RWPE1 (cell line): Measurements from ENCODE around the gene TRA2B.

Source experiments
- CTCF ChIA-PET: fragments of 350-600 bp; sonication (Branson Sonifier 250); formaldehyde crosslinking; extraction: SDS; loops from one replicate; lab custom pipeline; 2021; lab: Yijun Ruan, JAX
- POLR2A ChIA-PET: fragments of 400-600 bp; formaldehyde crosslinking; extraction: SDS; loops from one replicate; lab custom pipeline; 2020; ENCODE audit warnings: antibody characterized with exemption; ENCODE audit not compliant: low non-redundant PET; lab: Yijun Ruan, JAX
- DNase-seq: peaks from one replicate; pipeline ENCODE4 v3.0.0; 2012; ENCODE audit warnings: low spot score
- H3K27ac ChIP-seq: fragments of 450-650 bp; 2 replicates; pipeline ENCODE4 v1.5.1; 2017
- TF ChIP-seq, protein P1 (sequence below): fragments of 450-650 bp; conservative IDR thresholded peaks from 2 replicates; pipeline ENCODE4 v1.5.1; 2017; ENCODE audit warnings: low read depth, mild to moderate bottlenecking

TRA2B gene

DNA sequence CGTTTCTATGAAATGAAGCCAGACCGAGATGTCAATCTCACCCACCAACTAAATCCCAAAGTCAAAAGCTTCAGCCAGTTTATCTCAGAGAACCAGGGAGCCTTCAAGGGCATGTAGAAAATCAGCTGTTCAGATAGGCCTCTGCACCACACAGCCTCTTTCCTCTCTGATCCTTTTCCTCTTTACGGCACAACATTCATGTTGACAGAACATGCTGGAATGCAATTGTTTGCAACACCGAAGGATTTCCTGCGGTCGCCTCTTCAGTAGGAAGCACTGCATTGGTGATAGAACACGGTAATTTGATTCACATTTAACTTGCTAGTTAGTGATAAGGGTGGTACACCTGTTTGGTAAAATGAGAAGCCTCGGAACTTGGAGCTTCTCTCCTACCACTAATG lies 41.9 kb upstream of the TRA2B start:
- TF ChIP-seq, protein P1, sequence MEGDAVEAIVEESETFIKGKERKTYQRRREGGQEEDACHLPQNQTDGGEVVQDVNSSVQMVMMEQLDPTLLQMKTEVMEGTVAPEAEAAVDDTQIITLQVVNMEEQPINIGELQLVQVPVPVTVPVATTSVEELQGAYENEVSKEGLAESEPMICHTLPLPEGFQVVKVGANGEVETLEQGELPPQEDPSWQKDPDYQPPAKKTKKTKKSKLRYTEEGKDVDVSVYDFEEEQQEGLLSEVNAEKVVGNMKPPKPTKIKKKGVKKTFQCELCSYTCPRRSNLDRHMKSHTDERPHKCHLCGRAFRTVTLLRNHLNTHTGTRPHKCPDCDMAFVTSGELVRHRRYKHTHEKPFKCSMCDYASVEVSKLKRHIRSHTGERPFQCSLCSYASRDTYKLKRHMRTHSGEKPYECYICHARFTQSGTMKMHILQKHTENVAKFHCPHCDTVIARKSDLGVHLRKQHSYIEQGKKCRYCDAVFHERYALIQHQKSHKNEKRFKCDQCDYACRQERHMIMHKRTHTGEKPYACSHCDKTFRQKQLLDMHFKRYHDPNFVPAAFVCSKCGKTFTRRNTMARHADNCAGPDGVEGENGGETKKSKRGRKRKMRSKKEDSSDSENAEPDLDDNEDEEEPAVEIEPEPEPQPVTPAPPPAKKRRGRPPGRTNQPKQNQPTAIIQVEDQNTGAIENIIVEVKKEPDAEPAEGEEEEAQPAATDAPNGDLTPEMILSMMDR, result no peak
- no peak for DNase-seq
- H3K27ac ChIP-seq, result no peak overlapping the region
- POLR2A ChIA-PET, result no interaction called here
- CTCF ChIA-PET, result interaction anchor here (1.2 kb wide), 1 partner anchor 635 kb away, joined by 3 read pairs; no protein-coding TSS in a partner anchor

DNA sequence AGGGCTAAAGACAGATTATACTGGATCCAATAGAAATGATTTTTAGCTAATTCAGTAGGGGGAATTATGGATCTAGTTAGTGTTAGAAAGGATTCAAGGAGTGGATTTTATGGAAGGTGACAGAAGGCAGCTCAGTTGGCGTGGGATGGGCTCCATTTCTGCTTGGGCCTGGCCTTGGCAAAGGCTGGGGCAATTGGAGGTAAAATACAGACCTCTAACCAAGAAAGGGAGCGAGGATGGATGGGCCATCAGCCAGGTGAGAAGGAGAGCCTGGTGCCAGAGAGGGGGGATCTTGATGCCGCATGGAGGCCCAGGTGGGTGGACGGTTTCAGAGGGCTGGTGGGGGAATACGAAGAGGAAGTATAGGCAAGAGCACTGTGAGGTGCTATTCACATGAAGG lies 40.7 kb upstream of the TRA2B start:
- ChIA-PET CTCF (interaction anchor here (0.5 to 0.8 kb wide), 2 partner anchors 299 to 546 kb away, joined by 3 read pairs; no protein-coding TSS in a partner anchor), POLR2A (no interaction called here)
- H3K27ac ChIP-seq, result no peak overlapping the region
- DNase-seq, result no peak
- TF ChIP-seq, protein P1, result no peak

DNA sequence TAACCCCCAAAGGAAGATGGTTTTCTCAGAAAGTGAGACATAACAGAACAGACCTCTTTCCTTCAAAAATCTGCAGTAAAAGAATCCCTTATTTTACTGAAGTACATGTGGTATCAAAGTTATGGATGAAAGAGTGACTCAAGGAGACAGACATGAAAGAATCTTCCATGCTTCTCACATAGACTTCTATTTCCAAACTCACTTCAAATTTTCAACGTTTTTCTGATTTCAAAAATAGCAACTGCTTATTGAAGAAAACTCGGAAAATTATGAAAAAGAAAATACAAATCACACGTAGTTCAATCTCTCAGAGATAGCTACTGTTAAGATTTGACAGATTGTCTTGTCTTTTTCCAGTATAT lies 39.8 kb upstream of the TRA2B start:
- CTCF ChIA-PET, result interaction anchor here (0.6 to 1.5 kb wide), 8 partner anchors 12 to 612 kb away, joined by 3 to 11 read pairs (median 4); no protein-coding TSS in a partner anchor
- no peak for DNase-seq
- POLR2A ChIA-PET, result no interaction called here
- TF ChIP-seq, protein P1, result peak; percentile 42
- H3K27ac ChIP-seq, result no peak overlapping the region

DNA sequence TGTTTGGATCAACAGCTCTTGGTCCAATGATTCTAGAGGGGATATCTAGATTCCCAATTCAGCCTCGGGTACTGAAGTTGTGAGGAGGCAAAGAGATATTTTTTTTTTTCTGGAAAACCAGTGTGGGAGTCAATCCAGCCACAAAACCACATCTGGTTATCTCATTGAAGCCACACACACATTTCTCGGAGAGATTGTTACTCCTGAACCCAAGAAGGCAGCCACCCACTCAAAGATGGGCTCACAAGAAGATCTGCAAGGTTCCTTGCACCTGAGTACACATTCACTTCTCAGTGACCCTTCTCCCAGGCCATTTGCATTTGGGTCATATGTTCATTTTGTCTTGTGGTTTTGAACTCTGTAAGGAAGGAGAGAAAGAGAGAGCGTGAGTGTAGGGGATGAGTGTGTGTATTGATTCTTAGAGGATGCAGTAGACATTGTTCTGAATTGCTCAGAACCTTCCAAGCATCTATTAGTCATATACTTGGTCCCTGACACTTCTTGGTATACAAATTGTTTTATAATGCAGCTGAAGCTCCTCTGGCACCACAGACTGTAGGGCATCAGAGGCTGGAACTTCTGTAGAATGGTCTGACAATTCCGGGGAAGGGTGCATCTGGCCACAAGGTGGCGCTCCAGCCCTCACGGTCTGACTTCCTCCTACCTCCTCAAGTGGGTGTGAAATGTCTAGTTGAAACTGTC lies 39.3 kb upstream of the TRA2B start:
- H3K27ac ChIP-seq, result no peak overlapping the region
- POLR2A ChIA-PET, result no interaction called here
- TF ChIP-seq, protein P1, result peak; percentile 88
- DNase-seq, result peak; percentile 64
- CTCF ChIA-PET, result interaction anchor here (0.6 to 1.5 kb wide), 12 partner anchors 10 to 1346 kb away, joined by 3 to 11 read pairs (median 4); no protein-coding TSS in a partner anchor

DNA sequence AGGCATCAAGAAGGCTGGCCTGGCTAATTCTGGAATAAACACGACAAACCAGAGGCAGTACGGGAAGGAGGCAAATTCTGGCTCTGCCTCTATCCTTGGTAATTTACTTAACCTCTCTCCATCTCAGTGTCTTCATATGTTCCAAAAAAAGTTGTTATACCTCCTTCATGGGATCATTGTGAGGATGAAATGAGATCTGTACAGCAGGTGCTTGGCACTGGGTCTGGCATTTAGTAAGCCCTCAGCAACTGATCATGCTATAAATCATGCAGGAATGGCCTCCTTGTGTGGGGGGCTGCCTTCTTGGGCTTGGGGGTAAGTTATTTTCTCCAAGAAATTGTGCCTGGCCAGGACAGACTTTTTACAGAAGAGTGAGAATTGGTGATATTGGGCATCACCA lies 38.3 kb upstream of the TRA2B start:
- no peak for DNase-seq
- CTCF ChIA-PET, result interaction anchor here (0.9 to 1.3 kb wide), 4 partner anchors 10 to 241 kb away, joined by 3 to 6 read pairs (median 4); no protein-coding TSS in a partner anchor

DNA sequence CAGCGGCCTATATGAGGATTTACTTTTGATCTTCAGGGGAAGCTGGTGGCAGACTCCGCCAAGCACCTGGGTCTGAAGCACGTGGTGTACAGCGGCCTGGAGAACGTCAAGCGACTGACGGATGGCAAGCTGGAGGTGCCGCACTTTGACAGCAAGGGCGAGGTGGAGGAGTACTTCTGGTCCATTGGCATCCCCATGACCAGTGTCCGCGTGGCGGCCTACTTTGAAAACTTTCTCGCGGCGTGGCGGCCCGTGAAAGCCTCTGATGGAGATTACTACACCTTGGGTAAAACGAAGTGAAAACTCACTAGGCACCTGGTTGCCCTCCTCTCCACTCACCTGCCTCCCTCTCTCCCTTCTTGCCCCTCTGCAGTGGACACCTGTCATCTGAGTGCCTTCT lies 33.8 kb upstream of the TRA2B start:
- DNase-seq, result no peak
- POLR2A ChIA-PET, result no interaction called here
- CTCF ChIA-PET, result interaction anchor here (0.6 to 0.8 kb wide), 3 partner anchors 12 to 1964 kb away, joined by 3 read pairs; no protein-coding TSS in a partner anchor
- TF ChIP-seq, protein P1, result no peak
- no peak overlapping the region for H3K27ac ChIP-seq

More for the DNA sequence above, 38.3 kb upstream of the TRA2B start:
- TF ChIP-seq, protein P1, result no peak
- H3K27ac ChIP-seq, result no peak overlapping the region
- POLR2A ChIA-PET, result no interaction called here
